Sciatic nerve (tissue), 2 donors: ENCODE results near the gene UPK2. TPM values are rescaled to one million over a fixed set of nuclear protein-coding genes. Genes with fewer than 3 reads are reported as not detected.

ENCODE experiments used
- ATAC-seq: fragments of 200-7000 bp; cut with Tn5 transposase; one replicate; pipeline ENCODE4 v1.9.1; 2020; ENCODE audit warnings: mild to moderate bottlenecking, moderate library complexity
- DNase-seq: peaks from one replicate; pipeline ENCODE4 v3.0.0-alpha.2; 2020; ENCODE audit warnings: low spot score
- intact Hi-C: fragments of 100-400 bp; cut with DNase I; formaldehyde crosslinking; loops from one replicate; pipeline ENCODE4 v1.14.2; 2022
- total RNA-seq: library from RNA; stranded (reverse); fragmentation: NEBNext Ultra II Directional; extraction: Animal tissue kit (Norgen Biotek cat#: 25700); gene quantifications from one replicate; pipeline ENCODE4 v1.2.1, GENCODE V29; 2021
- donor health status: DM: no; HTN: no; CAD: no.
- donor health status: DM: no; HTN: no; CAD: no.

UPK2 gene
- not detected for total RNA-seq

DNA sequence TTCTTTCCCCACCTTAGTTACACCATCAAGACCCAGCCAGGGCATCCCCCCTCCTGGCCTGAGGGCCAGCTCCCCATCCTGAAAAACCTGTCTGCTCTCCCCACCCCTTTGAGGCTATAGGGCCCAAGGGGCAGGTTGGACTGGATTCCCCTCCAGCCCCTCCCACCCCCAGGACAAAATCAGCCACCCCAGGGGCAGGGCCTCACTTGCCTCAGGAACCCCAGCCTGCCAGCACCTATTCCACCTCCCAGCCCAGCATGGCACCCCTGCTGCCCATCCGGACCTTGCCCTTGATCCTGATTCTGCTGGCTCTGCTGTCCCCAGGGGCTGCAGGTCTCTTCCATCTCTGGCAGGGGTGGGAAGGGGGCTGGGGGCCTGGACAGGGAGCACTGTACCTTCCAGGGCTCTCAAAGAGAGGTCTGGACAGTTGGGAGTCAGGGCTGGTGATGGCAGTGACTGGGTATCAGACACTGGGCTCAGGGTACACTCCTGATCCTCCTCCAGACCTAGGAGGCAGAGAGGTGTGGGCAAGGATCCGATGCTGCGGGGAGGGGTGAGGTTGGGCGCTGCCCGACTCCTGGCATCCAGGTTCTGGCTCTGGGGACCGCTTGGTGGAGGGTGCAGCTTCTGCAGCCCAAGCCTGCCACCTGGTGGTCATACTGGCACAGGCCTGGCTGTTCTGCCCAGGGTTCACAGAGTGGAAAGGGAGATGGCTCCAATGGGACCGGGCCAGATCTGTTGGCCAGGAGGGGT lies at the start of gene UPK2:
Gene UPK2 (plus strand): TSS at position 205 of the 753 bp plus-strand sequence. CDS start 53 bp downstream, at position 258.
- DNase-seq (peak; percentile 94), ATAC-seq (peak; percentile 96)
- intact Hi-C loops: loop anchor here (2.0 to 10.0 kb wide), 2 partner anchors 49 to 261 kb away; no protein-coding TSS in a partner anchor

GRCh38 chr11:118907051-118908042 lies 48.8 kb upstream of the UPK2 start:
- DNase-seq: peak; percentile 91
- intact Hi-C loops: loop anchor here (1.0 to 10.0 kb wide), 3 partner anchors 21 to 203 kb away; partner anchors contain the start of gene UPK2
- peak; percentile 54 for ATAC-seq

- DNase-seq: no peak
- ATAC-seq: no peak
- intact Hi-C loops: loop anchor here (10.0 kb wide), 1 partner anchor 203 kb away; no protein-coding TSS in a partner anchor
Observed at GRCh38 chr11:118908264-118908663, 47.8 kb upstream of the UPK2 start.

- peak; percentile 79 for ATAC-seq
- DNase-seq: peak; percentile 90
- intact Hi-C loops: loop anchor here (10.0 kb wide), 1 partner anchor 204 kb away; no protein-coding TSS in a partner anchor
Observed at GRCh38 chr11:118908901-118909618, 47.0 kb upstream of the UPK2 start.

- ATAC-seq (peak; percentile 0), DNase-seq (peak; percentile 66)
- intact Hi-C loops: loop anchor here (10.0 kb wide), 1 partner anchor 205 kb away; no protein-coding TSS in a partner anchor
Observed at GRCh38 chr11:118909619-118910308, 46.3 kb upstream of the UPK2 start.

DNA sequence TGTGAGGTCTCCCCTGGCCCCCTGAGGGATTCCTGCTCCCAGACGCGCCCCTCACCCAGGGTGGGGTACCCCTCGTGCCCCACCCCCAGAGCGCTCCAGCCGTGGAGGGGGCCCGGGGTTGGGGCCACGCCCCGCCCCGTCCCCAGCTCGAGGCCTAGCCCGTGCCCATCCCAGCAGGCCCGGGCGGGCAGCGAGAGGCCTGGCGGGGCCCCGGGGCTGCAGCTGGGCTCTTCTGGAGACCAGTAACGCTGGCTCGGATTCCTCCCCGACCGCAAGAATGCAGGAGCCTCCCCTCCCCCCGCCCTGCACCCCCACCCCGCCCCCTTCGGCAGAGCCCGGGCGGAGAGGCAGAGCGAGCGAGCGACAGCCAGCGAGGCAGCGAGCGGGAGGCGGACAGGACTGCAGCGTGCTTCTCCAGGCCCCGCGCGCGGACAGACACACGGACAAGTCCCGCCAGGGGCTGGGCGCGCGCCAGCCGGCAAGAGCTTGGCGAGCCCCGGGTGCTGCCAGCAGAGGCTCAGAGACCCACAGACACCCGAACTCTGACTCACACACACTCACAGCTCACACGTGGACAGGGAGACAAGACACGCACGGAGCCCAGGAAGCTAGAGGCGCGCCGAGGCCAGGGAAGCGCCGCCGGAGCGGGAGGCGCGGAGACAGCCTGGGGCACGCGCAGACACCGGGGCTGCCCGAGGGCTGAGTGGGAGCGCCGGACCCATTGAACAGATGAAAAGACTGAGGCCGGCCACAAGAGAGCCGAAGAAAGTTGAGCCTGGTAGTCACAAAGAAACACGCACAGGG lies 45.6 kb upstream of the UPK2 start:
- DNase-seq (peak; percentile 83), ATAC-seq (peak; percentile 32)
- intact Hi-C loops: no loop called here

GRCh38 chr11:118911113-118911879 lies 44.8 kb upstream of the UPK2 start:
- DNase-seq (peak; percentile 64), ATAC-seq (peak; percentile 0)
- intact Hi-C loops: no loop called here

DNA sequence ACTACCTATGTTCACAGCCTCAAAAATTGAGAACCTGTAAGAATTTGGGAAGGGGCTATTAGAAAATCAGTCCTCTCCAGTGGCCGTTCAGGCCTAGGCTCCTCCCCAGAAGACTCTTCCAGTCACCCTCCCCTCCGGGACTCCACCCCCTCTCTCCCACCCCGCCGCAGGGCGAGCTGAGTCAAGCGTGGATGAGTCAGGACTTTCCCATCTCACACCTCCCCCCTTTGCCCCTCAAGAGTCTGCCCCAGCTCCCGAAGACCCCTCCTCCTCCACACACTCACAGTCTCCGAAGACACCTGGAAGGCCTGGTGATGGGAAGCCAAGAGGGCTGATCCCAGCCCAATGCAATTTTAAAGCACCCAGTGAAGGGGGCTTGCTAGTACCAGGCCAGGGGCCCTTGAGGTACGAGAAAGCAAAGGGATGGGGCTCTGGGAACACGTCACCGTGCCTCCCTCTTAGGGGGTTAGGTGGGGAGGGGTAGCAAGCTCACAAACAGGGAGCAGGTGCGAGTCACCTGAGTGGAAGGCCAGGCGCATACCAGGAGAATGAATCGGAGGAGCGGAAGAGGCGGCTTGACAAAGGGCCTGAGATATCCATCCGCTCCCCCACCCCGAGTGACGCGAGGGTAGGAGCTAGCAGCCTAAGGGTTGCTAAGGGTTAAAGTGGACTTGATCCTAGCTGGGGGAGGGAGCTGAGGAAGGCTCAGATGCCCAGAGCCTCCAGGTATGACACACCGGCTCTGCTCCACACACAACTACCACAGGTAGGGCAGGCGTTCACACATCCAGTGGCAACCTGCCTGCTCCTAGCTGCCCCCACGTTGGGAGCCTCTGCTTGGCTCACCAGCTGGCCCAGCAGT lies 44.0 kb upstream of the UPK2 start:
- DNase-seq: peak; percentile 90
- intact Hi-C loops: no loop called here
- ATAC-seq: peak; percentile 57

GRCh38 chr11:118912742-118913410 lies 43.2 kb upstream of the UPK2 start:
- DNase-seq (no peak), ATAC-seq (no peak)
- intact Hi-C loops: no loop called here

DNA sequence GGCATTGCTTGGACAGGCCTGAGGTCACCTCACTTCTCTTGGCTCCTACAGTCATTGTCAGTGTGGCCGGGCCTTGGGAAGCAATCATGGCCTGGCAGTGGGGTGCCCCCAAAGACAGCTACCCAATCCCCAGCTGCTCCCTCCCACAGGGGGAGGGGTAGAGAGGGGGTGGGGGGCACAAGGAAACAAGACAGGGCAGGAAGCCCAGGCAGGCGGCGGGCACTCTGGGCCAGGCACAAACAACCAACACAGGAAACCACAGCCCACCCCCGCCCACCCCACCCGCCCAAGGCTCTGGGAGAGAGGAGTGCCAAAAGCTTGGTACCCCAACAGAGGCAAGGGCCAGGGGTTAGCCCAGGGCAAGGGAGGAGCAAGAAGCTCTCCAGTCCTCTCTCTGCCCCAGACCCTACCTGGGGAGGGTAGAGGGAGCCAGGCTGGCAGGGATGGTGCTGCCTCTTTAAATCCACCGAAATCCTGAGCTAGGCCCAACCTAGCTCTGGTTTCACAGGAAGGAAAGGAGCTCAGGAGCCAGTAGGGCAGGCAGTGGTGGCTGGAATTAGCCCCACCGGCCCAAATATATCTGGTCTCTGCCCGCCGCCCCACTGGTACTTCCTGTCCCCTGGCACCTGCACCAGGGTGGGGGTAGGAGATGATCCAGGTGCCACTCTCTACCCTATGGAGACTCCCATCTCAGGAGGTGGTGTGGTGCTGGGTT lies 42.5 kb upstream of the UPK2 start:
- intact Hi-C loops: no loop called here
- no peak for ATAC-seq
- DNase-seq: peak; percentile 64

DNA sequence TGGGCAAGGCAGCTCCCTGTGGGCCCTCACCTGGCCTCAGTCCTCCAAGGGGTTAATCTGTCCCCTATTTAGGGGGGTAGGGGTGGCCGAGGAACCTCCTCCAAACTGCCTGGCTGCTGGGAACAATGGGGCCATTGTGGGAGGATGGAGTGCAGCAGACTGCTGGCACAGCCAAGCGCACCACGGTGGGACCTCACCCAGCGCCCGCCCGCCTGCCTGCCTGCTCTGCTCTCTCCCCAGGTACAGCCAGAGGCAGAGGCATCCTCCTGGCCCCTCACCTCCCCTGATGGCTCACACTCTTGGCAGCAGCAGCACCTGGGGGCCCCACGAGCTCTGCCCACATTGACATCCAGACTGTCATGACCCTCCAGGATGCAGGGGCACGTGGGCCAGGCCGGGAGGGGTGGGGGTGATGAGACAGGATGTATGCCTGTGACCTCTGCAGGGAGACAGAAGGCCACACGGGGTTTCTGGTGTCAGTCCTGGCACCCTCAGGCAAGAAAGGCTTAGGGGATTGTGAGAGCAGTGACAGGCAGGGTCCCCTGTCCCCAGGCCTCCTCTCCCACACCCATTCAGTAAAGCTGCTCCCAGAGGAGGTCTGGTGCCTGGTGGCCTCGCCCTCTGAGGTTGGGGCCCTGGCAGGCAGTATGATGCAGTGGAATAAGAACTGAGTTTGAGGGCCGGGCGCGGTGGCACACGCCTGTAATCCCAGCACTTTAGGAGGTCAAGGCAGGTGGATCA lies 41.8 kb upstream of the UPK2 start:
- no peak for ATAC-seq

GRCh38 chr11:118914987-118915386 lies 41.1 kb upstream of the UPK2 start:
- ATAC-seq: no peak
- intact Hi-C loops: no loop called here

More for the DNA sequence above, 41.8 kb upstream of the UPK2 start:
- peak; percentile 70 for DNase-seq
- intact Hi-C loops: no loop called here

GRCh38 chr11:118915396-118915795 lies 40.7 kb upstream of the UPK2 start:
- ATAC-seq: no peak
- intact Hi-C loops: no loop called here
- DNase-seq: no peak

More at GRCh38 chr11:118914987-118915386, 41.1 kb upstream of the UPK2 start:
- no peak for DNase-seq
